Measurements from ENCODE around the gene TRAK1. TPM values are rescaled to one million over a fixed set of nuclear protein-coding genes. Genes with fewer than 3 reads are reported as not detected.
A peak's percentile ranks its signal among the peaks of the same experiment; 100 is the strongest.

The TRAK1 gene
- total RNA-seq, 2 experiments from 2014 or later = 18.3 to 19.1 TPM

DNA sequence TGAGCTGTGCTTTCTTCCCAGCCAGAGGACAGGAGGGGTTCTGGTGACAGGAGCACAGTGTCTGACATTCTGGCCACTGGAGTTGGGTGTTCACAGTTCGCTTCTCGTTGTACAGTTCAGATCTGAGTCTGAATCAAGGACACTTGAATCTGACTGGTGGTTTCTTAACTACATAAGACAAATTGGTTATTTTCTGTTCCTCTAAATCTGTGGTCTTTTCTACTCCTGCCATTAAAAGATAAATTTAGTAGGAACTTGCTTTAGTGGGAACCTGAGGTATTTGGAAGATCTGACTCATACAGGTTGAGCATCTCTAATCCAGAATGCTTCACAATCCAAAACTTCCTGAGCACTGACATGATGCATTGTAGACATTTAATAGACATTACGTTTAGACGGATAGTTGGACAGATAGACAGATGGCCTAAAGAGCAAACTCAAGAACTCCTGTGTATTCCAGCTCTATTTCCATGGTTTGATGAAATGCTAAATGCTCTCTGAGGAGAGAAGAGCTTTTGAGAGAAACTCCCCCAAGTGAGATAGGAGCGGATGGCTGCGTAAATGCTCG, 103.9 kb downstream of the TRAK1 start:
- CTCF ChIA-PET = interaction anchor here (0.9 kb wide), 1 partner anchor 22 kb away, joined by 3 read pairs; no protein-coding TSS in a partner anchor
- no peak for DNase-seq
- H3K36me3 Mint-ChIP-seq (ENCODE audit: low read depth) = peaks cover 28% of the 10 kb centered on the region
- H3K27me3 Mint-ChIP-seq (ENCODE audit: low read depth) = no peaks in the 10 kb centered on the region
- no peaks in the 10 kb centered on the region for H3K9me3 Mint-ChIP-seq
- intact Hi-C loops (cut with micrococcal nuclease) = loop anchor here (10.0 kb wide), 1 partner anchor 180 kb away; no protein-coding TSS in a partner anchor
- H3K27ac Mint-ChIP-seq = no peak overlapping the region
- H3K4me3 Mint-ChIP-seq = no peak overlapping the region
- peaks cover 8% of the 10 kb centered on the region for H3K4me1 Mint-ChIP-seq (ENCODE audit: low read depth)

DNA sequence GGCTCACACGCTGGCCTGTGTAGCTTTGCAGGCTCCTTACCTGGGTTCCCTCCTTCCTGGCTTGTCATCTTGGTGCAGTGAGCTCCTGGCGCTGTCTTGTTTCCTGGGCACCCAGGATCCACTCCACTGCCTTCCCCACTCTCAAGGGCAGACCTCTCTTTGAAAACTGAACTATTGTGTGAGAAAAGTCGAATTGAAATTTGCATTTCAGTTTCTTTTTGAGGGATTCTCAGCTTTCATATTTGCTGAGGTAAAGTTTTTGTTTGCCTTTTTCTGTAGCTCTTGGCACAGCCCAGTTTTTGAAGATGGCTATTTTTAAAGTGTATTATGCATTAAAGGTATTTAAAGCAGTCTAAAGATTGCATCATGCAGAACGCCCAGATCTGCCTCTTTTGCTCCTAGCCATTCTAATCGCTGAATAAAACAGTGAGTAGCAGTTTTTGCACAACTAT, 104.7 kb downstream of the TRAK1 start:
- Mint-ChIP-seq H3K4me1 (ENCODE audit: low read depth) (peaks cover 8% of the 10 kb centered on the region), H3K36me3 (ENCODE audit: low read depth) (peaks cover 31% of the 10 kb centered on the region), H3K27me3 (ENCODE audit: low read depth) (no peaks in the 10 kb centered on the region), H3K9me3 (no peaks in the 10 kb centered on the region), H3K4me3 (no peak overlapping the region), H3K27ac (no peak overlapping the region)
- DNase-seq = no peak
- intact Hi-C loops (cut with micrococcal nuclease) = loop anchor here (10.0 kb wide), 1 partner anchor 181 kb away; no protein-coding TSS in a partner anchor
- CTCF ChIA-PET = interaction anchor here (0.6 to 0.9 kb wide), 2 partner anchors 21 to 588 kb away, joined by 3 read pairs; no protein-coding TSS in a partner anchor

DNA sequence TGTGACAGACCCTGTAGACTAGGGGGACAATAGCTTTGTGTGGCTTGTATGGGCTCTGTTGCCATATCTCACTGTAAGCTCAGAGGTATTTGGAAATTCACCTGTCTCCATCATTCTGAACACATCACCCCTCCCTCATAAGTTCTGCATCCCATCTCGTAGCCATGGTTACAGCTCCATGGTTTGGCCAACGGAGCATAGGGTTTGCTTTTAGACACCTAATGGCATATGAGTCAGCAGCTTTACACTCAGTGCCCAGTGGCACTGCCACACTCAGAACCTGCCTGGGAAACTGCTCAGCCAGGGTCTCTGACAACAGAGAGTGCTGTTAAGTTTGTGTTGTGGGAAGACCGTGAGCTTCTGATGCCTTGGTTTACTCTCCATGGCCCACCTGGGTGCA, 107.6 kb downstream of the TRAK1 start:
- Mint-ChIP-seq H3K9me3 (no peaks in the 10 kb centered on the region), H3K27me3 (ENCODE audit: low read depth) (no peaks in the 10 kb centered on the region), H3K4me3 (no peak overlapping the region), H3K27ac (no peak overlapping the region), H3K36me3 (ENCODE audit: low read depth) (peaks cover 41% of the 10 kb centered on the region), H3K4me1 (ENCODE audit: low read depth) (peaks cover 2% of the 10 kb centered on the region)
- DNase-seq = no peak
- CTCF ChIA-PET = interaction anchor here (1.3 to 1.4 kb wide), 2 partner anchors 31 to 245 kb away, joined by 3 read pairs; no protein-coding TSS in a partner anchor
- intact Hi-C loops (cut with micrococcal nuclease) = loop anchor here (10.0 kb wide), 1 partner anchor 184 kb away; no protein-coding TSS in a partner anchor

DNA sequence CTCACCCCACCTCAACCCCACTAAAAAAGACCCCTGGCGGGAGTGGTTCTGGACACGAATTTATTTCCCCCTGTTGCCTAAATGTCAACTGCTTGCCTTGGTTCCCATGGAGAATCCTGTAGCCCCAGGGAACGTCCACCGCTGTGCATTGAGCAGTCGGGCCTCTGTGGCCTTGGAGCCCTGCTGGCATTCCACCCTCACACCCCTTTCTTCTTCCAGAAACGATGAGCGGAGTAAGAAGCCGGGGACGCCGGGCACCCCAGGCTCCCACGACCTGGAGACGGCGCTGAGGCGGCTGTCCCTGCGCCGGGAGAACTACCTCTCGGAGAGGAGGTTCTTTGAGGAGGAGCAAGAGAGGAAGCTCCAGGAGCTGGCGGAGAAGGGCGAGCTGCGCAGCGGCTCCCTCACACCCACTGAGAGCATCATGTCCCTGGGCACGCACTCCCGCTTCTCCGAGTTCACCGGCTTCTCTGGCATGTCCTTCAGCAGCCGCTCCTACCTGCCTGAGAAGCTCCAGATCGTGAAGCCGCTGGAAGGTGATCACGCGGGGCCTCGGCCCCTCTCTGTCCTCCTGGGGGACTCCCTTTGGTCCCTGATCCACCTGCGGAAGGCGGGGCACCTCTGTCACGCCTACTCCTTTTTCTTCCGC, 111.2 kb downstream of the TRAK1 start:
- Mint-ChIP-seq H3K4me3 (no peak overlapping the region), H3K4me1 (ENCODE audit: low read depth) (no peaks in the 10 kb centered on the region), H3K27me3 (ENCODE audit: low read depth) (no peaks in the 10 kb centered on the region), H3K27ac (no peak overlapping the region), H3K9me3 (no peaks in the 10 kb centered on the region), H3K36me3 (ENCODE audit: low read depth) (peaks cover 30% of the 10 kb centered on the region)
- DNase-seq = no peak
- CTCF ChIA-PET = interaction anchor here (1.2 kb wide), 1 partner anchor 16 kb away, joined by 3 read pairs; no protein-coding TSS in a partner anchor
- intact Hi-C loops (cut with micrococcal nuclease) = no loop called here

DNA sequence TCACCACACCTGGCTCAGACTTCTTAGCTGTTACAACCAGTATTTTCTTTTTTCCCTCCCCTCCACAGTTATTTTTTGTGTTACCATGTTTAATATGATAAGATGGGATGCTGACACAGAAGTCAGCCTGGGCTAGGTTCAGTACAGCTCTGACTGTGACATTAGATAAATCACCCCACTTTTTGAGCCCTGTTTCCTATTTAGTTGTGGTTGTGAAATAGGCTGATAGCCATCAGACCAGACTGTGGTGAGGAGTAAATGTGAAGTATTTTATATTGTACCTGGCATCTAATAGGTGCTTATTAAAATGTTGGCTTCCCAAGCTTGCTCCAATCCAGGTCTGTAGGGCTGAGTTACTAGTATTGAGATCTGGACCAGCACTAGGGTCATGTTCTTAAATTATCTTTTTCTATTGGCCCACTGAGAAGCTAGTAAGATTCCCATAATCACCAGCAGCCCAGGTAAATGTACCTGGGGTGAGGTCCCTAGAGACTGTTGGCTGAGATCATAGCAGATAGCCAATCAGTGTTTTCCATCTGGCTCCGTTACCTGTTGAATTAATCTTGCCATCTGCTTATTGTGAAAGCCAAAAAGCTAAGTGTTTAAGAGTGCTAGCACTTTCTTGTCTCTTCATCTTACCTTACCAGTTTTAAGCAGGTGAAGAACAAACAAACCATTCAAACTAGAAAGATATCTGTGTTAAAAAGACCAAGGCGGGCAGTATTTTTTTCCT, 113.9 kb downstream of the TRAK1 start:
- CTCF ChIA-PET = interaction anchor here (0.7 to 1.7 kb wide), 4 partner anchors 9 to 342 kb away, joined by 3 to 13 read pairs (median 6); no protein-coding TSS in a partner anchor

DNA sequence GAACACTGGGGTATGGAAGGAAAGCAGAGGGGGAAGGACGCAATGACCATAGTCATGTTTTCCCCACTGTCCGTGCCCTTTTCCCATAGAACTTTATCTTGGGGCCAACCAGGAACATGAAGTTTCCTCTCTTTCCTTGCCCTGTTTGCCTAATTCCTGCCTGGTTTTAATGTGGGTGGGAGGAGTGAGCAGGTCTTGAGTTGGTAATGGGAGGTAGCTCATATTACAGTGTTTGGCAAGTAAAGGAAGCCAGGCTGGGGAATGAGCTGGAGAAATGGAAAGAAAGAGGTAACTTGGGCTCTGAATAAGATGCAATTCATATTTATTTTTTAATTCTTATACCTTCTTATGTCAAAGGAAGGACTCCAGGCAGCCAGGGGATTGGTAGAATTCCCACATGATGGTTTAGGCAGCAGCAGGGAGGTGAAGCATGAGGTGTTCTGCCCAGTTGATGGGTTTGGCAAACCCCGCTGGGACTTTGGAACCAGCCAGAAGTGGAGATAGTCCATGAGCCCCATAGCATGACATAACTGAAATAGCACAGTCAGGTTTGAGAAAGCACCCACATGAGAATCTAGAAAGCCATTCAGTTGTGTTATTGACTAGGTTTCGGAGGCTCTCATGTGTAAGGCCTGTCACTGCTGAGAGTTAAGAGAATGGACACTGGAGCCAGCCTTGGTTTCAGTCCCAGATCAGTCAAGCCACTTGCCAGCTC, 114.8 kb downstream of the TRAK1 start:
- H3K4me3 Mint-ChIP-seq = no peak overlapping the region
- peaks cover 37% of the 10 kb centered on the region for H3K36me3 Mint-ChIP-seq (ENCODE audit: low read depth)
- intact Hi-C loops (cut with micrococcal nuclease) = no loop called here
- CTCF ChIA-PET = interaction anchor here (1.0 to 1.3 kb wide), 2 partner anchors 8 to 237 kb away, joined by 5 to 7 read pairs; no protein-coding TSS in a partner anchor
- no peaks in the 10 kb centered on the region for H3K4me1 Mint-ChIP-seq (ENCODE audit: low read depth)
- peaks cover 3% of the 10 kb centered on the region for H3K9me3 Mint-ChIP-seq
- DNase-seq = no peak
- no peaks in the 10 kb centered on the region for H3K27me3 Mint-ChIP-seq (ENCODE audit: low read depth)
- H3K27ac Mint-ChIP-seq = no peak overlapping the region

More for the DNA sequence above, 113.9 kb downstream of the TRAK1 start:
- Mint-ChIP-seq H3K27me3 (ENCODE audit: low read depth) (no peaks in the 10 kb centered on the region), H3K4me1 (ENCODE audit: low read depth) (no peaks in the 10 kb centered on the region), H3K4me3 (no peak overlapping the region), H3K27ac (no peak overlapping the region), H3K9me3 (peaks cover 3% of the 10 kb centered on the region), H3K36me3 (ENCODE audit: low read depth) (peaks cover 41% of the 10 kb centered on the region)
- intact Hi-C loops (cut with micrococcal nuclease) = no loop called here
- DNase-seq = no peak

DNA sequence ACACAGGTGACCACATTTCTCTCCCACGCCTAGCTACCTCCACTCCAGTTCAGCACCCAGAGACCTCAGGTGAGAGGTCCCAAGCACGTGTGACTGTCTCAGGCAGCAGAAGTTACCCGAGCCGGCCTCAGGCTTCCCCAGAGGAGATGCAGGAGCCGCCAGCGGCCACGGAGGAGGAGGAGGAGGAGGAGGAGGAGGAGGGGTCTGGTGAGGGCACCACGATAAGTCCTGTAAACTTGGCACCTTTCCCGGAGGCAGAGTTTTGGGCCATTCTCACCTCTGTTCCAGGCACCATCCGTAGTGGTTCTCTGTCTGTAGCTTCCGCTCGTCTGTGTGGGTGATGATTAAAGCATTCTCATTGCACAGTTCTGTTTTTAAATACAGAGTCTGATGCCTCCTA, 118.8 kb downstream of the TRAK1 start:
- intact Hi-C loops (cut with micrococcal nuclease) = no loop called here
- CTCF ChIA-PET = interaction anchor here (0.9 to 2.3 kb wide), 2 partner anchors 19 to 21 kb away, joined by 3 to 14 read pairs; no protein-coding TSS in a partner anchor
- Mint-ChIP-seq H3K9me3 (peaks cover 3% of the 10 kb centered on the region), H3K36me3 (ENCODE audit: low read depth) (peaks cover 22% of the 10 kb centered on the region), H3K27ac (no peak overlapping the region), H3K4me3 (no peak overlapping the region), H3K4me1 (ENCODE audit: low read depth) (peaks cover 22% of the 10 kb centered on the region), H3K27me3 (ENCODE audit: low read depth) (no peaks in the 10 kb centered on the region)
- DNase-seq = no peak

DNA sequence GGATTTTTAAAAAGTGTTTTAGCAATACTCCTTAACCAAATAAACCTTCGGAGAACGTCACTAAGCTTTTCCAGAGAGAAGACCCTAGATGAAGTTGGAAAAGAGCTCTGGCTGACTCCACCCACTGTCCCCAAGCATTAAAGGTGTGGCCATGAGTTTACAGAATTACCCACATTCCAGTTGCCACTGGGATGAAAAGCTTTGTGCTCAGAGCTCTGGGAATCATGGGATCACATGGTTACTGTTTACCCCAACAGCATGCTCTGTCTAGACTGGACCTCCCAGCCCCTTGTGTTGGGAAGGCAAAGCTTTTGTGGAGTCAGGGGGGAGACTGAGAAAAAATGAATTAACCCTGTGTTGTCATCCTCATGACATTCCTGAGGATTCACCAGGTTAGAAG, 119.6 kb downstream of the TRAK1 start:
- intact Hi-C loops (cut with micrococcal nuclease) = no loop called here
- Mint-ChIP-seq H3K27me3 (ENCODE audit: low read depth) (no peaks in the 10 kb centered on the region), H3K4me1 (ENCODE audit: low read depth) (peaks cover 29% of the 10 kb centered on the region), H3K27ac (no peak overlapping the region), H3K4me3 (no peak overlapping the region), H3K9me3 (peaks cover 3% of the 10 kb centered on the region), H3K36me3 (ENCODE audit: low read depth) (peaks cover 22% of the 10 kb centered on the region)
- DNase-seq = no peak
- CTCF ChIA-PET = interaction anchor here (0.9 to 2.3 kb wide), 2 partner anchors 19 to 21 kb away, joined by 3 to 14 read pairs; no protein-coding TSS in a partner anchor

DNA sequence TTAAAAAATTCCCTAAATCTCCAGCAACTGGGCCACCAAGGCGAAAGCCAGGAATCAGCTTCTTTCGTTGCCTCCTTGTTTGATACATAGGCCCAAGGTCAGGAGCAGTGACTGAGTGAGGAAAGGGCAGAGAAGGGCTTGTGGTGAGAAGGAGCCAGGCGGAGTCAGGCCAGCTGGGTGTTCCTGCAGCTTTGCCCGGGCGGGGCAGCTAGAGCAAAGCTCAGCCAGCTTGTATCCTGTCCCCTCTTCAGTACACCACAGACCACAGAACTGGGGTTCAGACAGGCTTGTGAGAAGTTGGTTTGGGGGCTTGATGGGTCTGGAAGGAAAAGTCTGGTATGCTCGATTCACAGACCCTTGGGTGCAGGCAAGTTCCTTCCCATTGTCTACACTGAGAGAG, 122.3 kb downstream of the TRAK1 start:
- Mint-ChIP-seq H3K9me3 (peaks cover 2% of the 10 kb centered on the region), H3K27ac (no peak overlapping the region), H3K4me3 (no peak overlapping the region), H3K4me1 (ENCODE audit: low read depth) (peaks cover 52% of the 10 kb centered on the region), H3K27me3 (ENCODE audit: low read depth) (no peaks in the 10 kb centered on the region), H3K36me3 (ENCODE audit: low read depth) (peaks cover 13% of the 10 kb centered on the region)
- DNase-seq = peak; percentile 15
- intact Hi-C loops (cut with micrococcal nuclease) = no loop called here
- CTCF ChIA-PET = interaction anchor here (1.2 to 2.0 kb wide), 3 partner anchors 20 to 35 kb away, joined by 3 to 5 read pairs (median 4); no protein-coding TSS in a partner anchor

DNA sequence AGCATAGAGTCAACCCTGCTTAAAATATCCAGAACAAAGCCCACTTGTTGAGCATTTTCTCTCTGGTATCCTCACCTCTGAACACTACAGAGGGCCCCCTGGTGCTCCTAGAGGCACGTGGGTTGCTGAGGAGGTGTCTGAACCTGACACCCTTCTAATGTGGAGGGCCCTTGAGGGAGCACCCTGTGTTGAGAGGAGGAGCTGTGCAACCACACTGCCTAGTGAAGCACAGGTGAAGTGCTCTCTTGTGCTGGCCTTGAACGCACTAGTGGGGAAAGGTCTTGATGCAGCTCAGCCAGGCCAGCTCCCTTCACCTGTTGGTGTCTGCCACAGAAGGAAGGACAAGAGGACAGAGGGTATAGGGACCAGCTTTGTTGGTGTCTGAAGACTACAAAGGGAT, 122.9 kb downstream of the TRAK1 start:
- Mint-ChIP-seq H3K9me3 (no peaks in the 10 kb centered on the region), H3K36me3 (ENCODE audit: low read depth) (peaks cover 8% of the 10 kb centered on the region), H3K4me3 (no peak overlapping the region), H3K27ac (no peak overlapping the region), H3K4me1 (ENCODE audit: low read depth) (peaks cover 52% of the 10 kb centered on the region), H3K27me3 (ENCODE audit: low read depth) (no peaks in the 10 kb centered on the region)
- DNase-seq = peak; percentile 15
- intact Hi-C loops (cut with micrococcal nuclease) = no loop called here
- CTCF ChIA-PET = interaction anchor here (0.7 to 2.0 kb wide), 4 partner anchors 9 to 34 kb away, joined by 3 to 7 read pairs (median 4); no protein-coding TSS in a partner anchor

DNA sequence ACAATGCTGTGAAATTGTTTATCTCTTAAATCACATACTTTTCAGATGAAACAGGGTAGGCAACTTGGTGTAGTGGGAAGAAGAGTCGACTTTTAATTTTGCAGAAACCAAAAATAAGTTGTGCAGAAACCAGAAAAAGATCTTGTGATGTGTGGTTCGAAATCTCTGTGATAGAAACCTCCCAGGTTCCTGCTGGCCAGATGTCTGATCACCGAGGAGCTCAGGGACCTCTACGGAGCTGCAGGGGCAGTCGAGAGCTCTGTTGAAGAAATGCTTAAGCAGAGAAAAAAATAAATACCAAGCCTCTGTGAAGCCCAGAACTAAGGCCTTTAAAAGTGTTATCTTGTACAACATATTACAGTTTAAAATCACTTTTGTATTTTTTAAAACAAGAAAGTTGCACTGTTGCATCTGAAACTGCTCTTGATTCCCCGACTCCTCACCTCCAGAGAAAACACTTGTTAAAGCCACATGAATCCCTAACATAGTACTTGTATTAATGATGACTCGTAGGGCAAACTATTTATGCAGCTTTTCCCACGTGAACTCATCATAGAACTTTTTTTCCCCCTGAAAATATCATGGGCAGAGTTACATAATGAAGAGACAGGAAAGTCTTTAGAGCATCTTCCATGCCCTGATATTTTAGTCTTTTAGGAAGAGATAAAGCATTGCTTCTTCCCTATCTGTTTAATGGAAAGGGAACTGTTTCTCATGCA, 123.6 kb downstream of the TRAK1 start:
- Mint-ChIP-seq H3K4me3 (no peak overlapping the region), H3K4me1 (ENCODE audit: low read depth) (peaks cover 52% of the 10 kb centered on the region), H3K27ac (no peak overlapping the region), H3K27me3 (ENCODE audit: low read depth) (no peaks in the 10 kb centered on the region), H3K36me3 (ENCODE audit: low read depth) (peaks cover 1% of the 10 kb centered on the region), H3K9me3 (no peaks in the 10 kb centered on the region)
- DNase-seq = peak; percentile 13
- intact Hi-C loops (cut with micrococcal nuclease) = no loop called here
- CTCF ChIA-PET = interaction anchor here (0.7 to 2.0 kb wide), 4 partner anchors 10 to 25 kb away, joined by 3 to 7 read pairs (median 4); no protein-coding TSS in a partner anchor

All from activated naive CD4-positive, alpha-beta T cell treated with anti-CD3 and anti-CD28 coated beads for 36 hours (primary cell).